ENCODE measurements around the gene OR1F1.

DNA sequence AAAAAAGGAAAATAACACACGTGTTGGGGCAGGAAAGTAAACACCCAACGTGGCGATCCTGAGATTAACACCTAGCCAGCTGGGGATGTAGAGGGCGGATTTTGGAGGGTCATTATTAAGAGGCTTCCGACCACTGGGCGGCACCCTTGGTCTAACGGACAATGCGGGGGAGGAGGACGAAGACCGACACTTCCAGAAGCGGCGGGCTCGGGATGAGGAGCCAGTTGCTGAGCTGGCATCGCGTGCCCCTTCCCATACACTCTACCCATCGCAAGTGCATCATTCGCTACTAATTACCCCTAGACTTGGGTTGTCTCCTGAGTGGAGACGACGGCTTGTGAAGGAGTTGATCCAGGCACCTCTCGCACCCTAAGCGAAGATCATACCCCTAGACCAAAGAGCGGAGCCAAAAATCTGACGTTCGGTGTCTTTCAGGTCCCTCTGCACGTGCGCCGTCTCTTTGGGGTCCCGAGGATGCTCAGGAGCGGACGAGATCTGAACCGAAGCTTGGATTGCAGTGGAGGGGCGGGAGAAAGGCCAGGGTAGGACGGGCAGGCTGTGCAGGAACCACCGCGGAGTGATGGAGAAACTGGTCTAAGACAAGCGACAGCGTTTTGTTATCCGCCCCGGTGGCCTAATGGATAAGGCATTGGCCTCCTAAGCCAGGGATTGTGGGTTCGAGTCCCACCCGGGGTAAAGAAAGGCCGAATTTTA lies 35.6 kb upstream of the OR1F1 start:
- TF ChIP-seq CTCF (IDR thresholded peaks at IDR 0.05) = peak; percentile 14; the same call in 1 of the 2 replicates
- 0 out of 2 replicates have a peak, but pooled peaks have one; percentile 42 for TF ChIP-seq TEAD4 (CRISPR knock-in tag; IDR thresholded peaks at IDR 0.05)
- TF ChIP-seq, protein P1, sequence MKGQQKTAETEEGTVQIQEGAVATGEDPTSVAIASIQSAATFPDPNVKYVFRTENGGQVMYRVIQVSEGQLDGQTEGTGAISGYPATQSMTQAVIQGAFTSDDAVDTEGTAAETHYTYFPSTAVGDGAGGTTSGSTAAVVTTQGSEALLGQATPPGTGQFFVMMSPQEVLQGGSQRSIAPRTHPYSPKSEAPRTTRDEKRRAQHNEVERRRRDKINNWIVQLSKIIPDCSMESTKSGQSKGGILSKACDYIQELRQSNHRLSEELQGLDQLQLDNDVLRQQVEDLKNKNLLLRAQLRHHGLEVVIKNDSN (CRISPR knock-in tag; IDR thresholded peaks at IDR 0.05) = peak; percentile 50; the same call in 1 of the 2 replicates
- no peak for TF ChIP-seq SP1 (CRISPR knock-in tag; conservative IDR thresholded peaks at IDR 0.05)
- TF ChIP-seq, protein P2, sequence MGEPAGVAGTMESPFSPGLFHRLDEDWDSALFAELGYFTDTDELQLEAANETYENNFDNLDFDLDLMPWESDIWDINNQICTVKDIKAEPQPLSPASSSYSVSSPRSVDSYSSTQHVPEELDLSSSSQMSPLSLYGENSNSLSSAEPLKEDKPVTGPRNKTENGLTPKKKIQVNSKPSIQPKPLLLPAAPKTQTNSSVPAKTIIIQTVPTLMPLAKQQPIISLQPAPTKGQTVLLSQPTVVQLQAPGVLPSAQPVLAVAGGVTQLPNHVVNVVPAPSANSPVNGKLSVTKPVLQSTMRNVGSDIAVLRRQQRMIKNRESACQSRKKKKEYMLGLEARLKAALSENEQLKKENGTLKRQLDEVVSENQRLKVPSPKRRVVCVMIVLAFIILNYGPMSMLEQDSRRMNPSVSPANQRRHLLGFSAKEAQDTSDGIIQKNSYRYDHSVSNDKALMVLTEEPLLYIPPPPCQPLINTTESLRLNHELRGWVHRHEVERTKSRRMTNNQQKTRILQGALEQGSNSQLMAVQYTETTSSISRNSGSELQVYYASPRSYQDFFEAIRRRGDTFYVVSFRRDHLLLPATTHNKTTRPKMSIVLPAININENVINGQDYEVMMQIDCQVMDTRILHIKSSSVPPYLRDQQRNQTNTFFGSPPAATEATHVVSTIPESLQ (CRISPR knock-in tag; IDR thresholded peaks at IDR 0.05) = no peak
- TF ChIP-seq ZNF317 (CRISPR knock-in tag; IDR thresholded peaks at IDR 0.05; ENCODE audit: borderline replicate concordance, low read depth) = 0 out of 2 replicates have a peak, but pooled peaks have one; percentile 5
- no peak for TF ChIP-seq JUN (CRISPR knock-in tag; IDR thresholded peaks at IDR 0.05)
- no peak for TF ChIP-seq FOXJ3 (CRISPR knock-in tag; IDR thresholded peaks at IDR 0.05; ENCODE audit: borderline replicate concordance)

Measured in WTC11 (cell line).